Ovary (tissue), 9 donors: ENCODE results near the gene LAP3. TPM values are rescaled to one million over a fixed set of nuclear protein-coding genes. Genes with fewer than 3 reads are reported as not detected.

Experiments
- DNase-seq, 5 donors: peaks; one replicate each; pipeline ENCODE4 v3.0.0-alpha.2; 2019 to 2020
- H3K27ac ChIP-seq, 2 donors: fragments of 200-600 bp; one replicate each; pipeline versions ENCODE4 v1.5.1 to v1.8.0; 2019 to 2022
- H3K27me3 ChIP-seq: fragments of 200-600 bp; one replicate; pipeline ENCODE4 v1.8.0; 2022
- H3K36me3 ChIP-seq: fragments of 200-600 bp; sonication (generic); one replicate; pipeline ENCODE4 v1.5.1; 2019
- H3K4me1 ChIP-seq: one replicate; pipeline ENCODE4 v1.8.1; 2013; ENCODE audit warnings: mild to moderate bottlenecking, moderate library complexity; ENCODE audit not compliant: insufficient read depth
- H3K4me3 ChIP-seq: fragments of 200-600 bp; sonication (generic); one replicate; pipeline ENCODE4 v1.5.1; 2017
- H3K9me3 ChIP-seq, 2 donors: fragments of 200-600 bp in 1 of 2; sonication (generic) in 1 of 2; one replicate each; pipeline versions ENCODE4 v1.5.1 to v1.8.1; 2013 to 2019; ENCODE audit warnings: mild to moderate bottlenecking in 1 of 2, moderate library complexity in 1 of 2
- CTCF ChIP-seq, 3 donors: fragments of 450-650 bp in 2 of 3; fragments of 200-600 bp in 1 of 3; IDR thresholded peaks; one replicate each; pipeline versions ENCODE4 v1.5.1 to v1.8.0; 2016 to 2022; ENCODE audit warnings: antibody characterized with exemption in 3 of 3, mild to moderate bottlenecking in 1 of 3
- EP300 ChIP-seq: sonication (generic); formaldehyde crosslinking; IDR thresholded peaks from one replicate; pipeline ENCODE4 v1.6.1; 2017; ENCODE audit warnings: antibody characterized with exemption
- POLR2A ChIP-seq: fragments of 450-650 bp; IDR thresholded peaks from one replicate; pipeline ENCODE4 v1.6.1; 2017; ENCODE audit warnings: antibody characterized with exemption, mild to moderate bottlenecking, moderate library complexity
- WGBS, 3 donors: extraction: QIAGEN DNeasy Blood & Tissue Kit in 1 of 3; methylation state at CpG; one replicate each; pipeline versions ENCODE4 v1.1.5 to v1.1.7; 2013 to 2017; 5-methylcytosine and 5-hydroxymethylcytosine counted together
- intact Hi-C, 4 donors: fragments of 100-400 bp; cut with DNase I; formaldehyde crosslinking; loops; one replicate each; pipeline versions ENCODE4 v1.11.0 to v1.15.1; 2022 to 2023
- polyA plus RNA-seq, 2 donors: library from polyadenylated mRNA; stranded (reverse); fragments of 200-250 nt in 1 of 2; fragments of 350-450 nt in 1 of 2; fragmentation: Illumina TruSeq in 1 of 2; extraction: RNeasy Lipid Tissue Mini Kit (QIAGEN cat#74804) in 1 of 2; gene quantifications; one replicate each; pipeline ENCODE4 v1.2.3, GENCODE V29; 2013 to 2014
- total RNA-seq, 7 donors: library from RNA; depleted of rRNA in 2 of 7; stranded (reverse); fragments of >200 nt in 2 of 7; fragmentation: NEBNext Ultra II Directional in 3 of 7; extraction: Animal tissue kit (Norgen Biotek cat#: 25700) in 3 of 7; gene quantifications; one replicate each; pipeline versions ENCODE4 v1.1.0 to v1.2.4, GENCODE V29; 2016 to 2023
- donor health status: DM: no; HTN: no; CAD: no; lungs with moderate emphysema.
- donor health status: DM: no; HTN: no; CAD: no.
- donor health status: Bipolar disorder and iron deficiency.
- donor health status: DM: yes; HTN: yes; CAD: no.
- donor health status: DM: no; HTN: no; CAD: no.
- donor health status: DM: yes; HTN: yes; CAD: no.

Gene LAP3
- total and polyA plus RNA-seq, 9 donors = 23.5 to 69.0 (median 33.9) TPM

GRCh38 chr4:17599826-17600225 lies 22.8 kb downstream of the LAP3 start:
- Histone ChIP-seq H3K36me3 (no peaks in the 10 kb centered on the region), H3K4me3 (no peak overlapping the region)
- 88 to 96% (median 93%) methylated on average over 1 of the region's 1 CpG for WGBS, 3 donors

DNA sequence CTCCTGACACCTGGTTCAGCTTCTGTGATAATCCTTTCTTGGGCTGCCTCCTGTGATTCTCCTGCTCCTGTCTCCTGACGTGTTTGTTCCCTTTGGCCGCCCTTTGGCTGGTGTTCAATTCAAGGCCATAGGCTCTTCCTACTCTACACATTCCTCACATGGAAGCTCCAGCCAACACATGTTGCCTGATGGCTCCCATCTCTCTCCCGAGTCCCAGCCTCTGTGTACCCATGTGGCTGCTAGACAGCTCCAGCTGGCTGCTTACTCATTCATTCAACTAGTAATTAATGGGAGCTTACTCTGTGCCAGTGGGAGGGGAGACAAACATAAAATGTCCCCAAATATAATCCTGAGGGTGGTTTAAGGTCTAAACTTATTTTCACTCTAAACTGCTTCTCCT lies 28.2 kb downstream of the LAP3 start:
- H3K27me3 ChIP-seq = no peaks in the 10 kb centered on the region
- 51 to 57% (median 57%) methylated on average over 3 of the region's 3 CpGs for WGBS, 3 donors
- H3K4me3 ChIP-seq = no peak overlapping the region
- no peak overlapping the region for H3K27ac ChIP-seq
- no peaks in the 10 kb centered on the region for H3K36me3 ChIP-seq
- H3K4me1 ChIP-seq = no peaks in the 10 kb centered on the region
- no peak for TF ChIP-seq CTCF (IDR thresholded peaks at IDR 0.05)
- TF ChIP-seq EP300 = no peak
- no peak for DNase-seq
- H3K9me3 ChIP-seq = no peaks in the 10 kb centered on the region
- intact Hi-C loops = no loop called here

More at GRCh38 chr4:17599826-17600225, 22.8 kb downstream of the LAP3 start:
- H3K4me1 ChIP-seq = no peaks in the 10 kb centered on the region
- no peaks in the 10 kb centered on the region for H3K27me3 ChIP-seq
- TF ChIP-seq CTCF (IDR thresholded peaks at IDR 0.05) (no peak), POLR2A (no peak), EP300 (no peak)
- H3K9me3 ChIP-seq = no peaks in the 10 kb centered on the region
- intact Hi-C loops = no loop called here
- no peak for DNase-seq
- H3K27ac ChIP-seq = no peak overlapping the region

- no peaks in the 10 kb centered on the region for H3K9me3 ChIP-seq
- peak in 1 of 5 donors; percentile 15 for DNase-seq
- H3K36me3 ChIP-seq = no peaks in the 10 kb centered on the region
- H3K27me3 ChIP-seq = no peaks in the 10 kb centered on the region
- TF ChIP-seq POLR2A (no peak), CTCF (IDR thresholded peaks at IDR 0.05) (no peak), EP300 (no peak)
- H3K4me1 ChIP-seq = peaks cover 8% of the 10 kb centered on the region
- H3K27ac ChIP-seq = peak overlapping the region; percentile 56 to 68
- H3K4me3 ChIP-seq = peak overlapping the region; percentile 84
- 0 to 2% (median 1%) methylated on average over 23 of the region's 23 CpGs for WGBS, 3 donors
- intact Hi-C loops = loop anchor here in 1 of 4 donors (5.0 kb wide), 1 partner anchor 37 kb away; the partner anchor contains the start of gene LAP3
These were observed 36.9 kb downstream of the LAP3 start for GRCh38 chr4:17613761-17614415.

DNA sequence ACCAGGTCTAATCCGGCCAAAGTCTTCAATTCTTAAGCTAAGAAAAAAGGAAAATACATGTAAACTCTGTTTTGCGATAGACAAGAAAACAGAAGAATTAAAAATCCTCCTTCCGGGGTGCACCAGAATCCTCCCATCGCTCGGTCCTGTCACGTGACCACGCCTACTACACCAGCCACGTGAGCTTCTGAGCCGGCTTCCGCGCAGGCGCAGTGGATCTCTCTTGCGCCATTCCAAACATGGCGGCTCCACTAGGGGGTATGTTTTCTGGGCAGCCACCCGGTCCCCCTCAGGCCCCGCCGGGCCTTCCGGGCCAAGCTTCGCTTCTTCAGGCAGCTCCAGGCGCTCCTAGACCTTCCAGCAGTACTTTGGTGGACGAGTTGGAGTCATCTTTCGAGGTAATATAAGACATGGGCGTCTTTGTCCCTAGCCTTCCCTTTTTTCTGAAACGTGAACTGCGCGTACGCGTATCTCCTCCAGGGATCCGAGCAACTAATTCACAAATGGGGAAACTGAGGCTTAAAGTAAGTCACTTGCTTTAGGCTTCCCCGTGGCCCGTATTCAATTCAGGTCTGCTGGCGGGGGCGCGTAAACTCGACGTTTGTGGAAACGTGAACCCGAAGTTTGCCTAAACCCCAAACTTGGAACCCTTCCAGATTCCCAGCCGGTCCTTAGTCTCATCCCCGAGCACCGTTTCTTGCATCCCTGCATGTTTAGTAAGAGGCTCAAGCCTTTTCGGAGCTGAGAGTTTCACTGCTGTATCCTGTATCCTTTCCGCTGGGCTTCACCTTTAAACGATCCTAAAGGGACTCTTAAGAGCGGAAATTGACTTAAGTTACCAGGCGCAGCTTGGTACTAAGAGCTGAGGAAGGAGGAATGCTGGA lies 37.7 kb downstream of the LAP3 start, which contains the start of gene MED28:
Gene MED28 (plus strand): TSS at position 226 of the 884 bp plus-strand sequence. CDS start 14 bp downstream, at position 240.
- DNase-seq = peak; percentile 94 to 97 (median 97)
- Histone ChIP-seq H3K9me3 (no peaks in the 10 kb centered on the region), H3K27me3 (no peaks in the 10 kb centered on the region), H3K36me3 (no peaks in the 10 kb centered on the region), H3K27ac (peak within 1 kb of the TSS; percentile 56 to 68), H3K4me3 (peak within 1 kb of the TSS; percentile 84), H3K4me1 (peaks cover 8% of the 10 kb centered on the region)
- intact Hi-C loops = loop anchor here in 2 of 4 donors (5.0 kb wide), 2 partner anchors 37 to 52 kb away; partner anchors contain the start of gene LAP3 (in 2 of the 2)
- no peak for TF ChIP-seq EP300
- peak in 1 of 3 donors; percentile 28 for TF ChIP-seq CTCF (IDR thresholded peaks at IDR 0.05)
- TF ChIP-seq POLR2A = peak; percentile 93
- WGBS, 3 donors = 0 to 1% (median 0%) methylated on average over 45 to 46 of the region's 46 CpGs
